ENCODE data around the gene DNER.
"Not testable (repeated sequence)": the region's sequence is repeated elsewhere in the genome, so short reads cannot be mapped to it uniquely, and the experiment has no call there.

The DNER gene

GRCh38 chr2:229342376-229342775 lies 372.0 kb downstream of the DNER start:
- H3K27ac ChIP-seq (ENCODE audit: poor library complexity, severe bottlenecking), result no peak overlapping the region
- no peak overlapping the region for H3K4me3 ChIP-seq (ENCODE audit: severe bottlenecking)
- H3K36me3 ChIP-seq (ENCODE audit: low read depth), result no peaks in the 10 kb centered on the region
- DNase-seq (ENCODE audit: low spot score) (no peak), ATAC-seq (ENCODE audit: low read depth) (no peak)
- no peaks in the 10 kb centered on the region for H3K9me3 ChIP-seq (ENCODE audit: severe bottlenecking)
- no peaks in the 10 kb centered on the region for H3K27me3 ChIP-seq (ENCODE audit: insufficient read depth, poor library complexity, severe bottlenecking)
- H3K4me1 ChIP-seq (ENCODE audit: insufficient read depth, poor library complexity, severe bottlenecking), result peaks cover 22% of the 10 kb centered on the region
- peak; percentile 54 for TF ChIP-seq CTCF (IDR thresholded peaks at IDR 0.05; ENCODE audit: poor library complexity, severe bottlenecking)

- no peaks in the 10 kb centered on the region for H3K27me3 ChIP-seq (ENCODE audit: insufficient read depth, poor library complexity, severe bottlenecking)
- no peak for TF ChIP-seq CTCF (IDR thresholded peaks at IDR 0.05; ENCODE audit: poor library complexity, severe bottlenecking)
- H3K27ac ChIP-seq (ENCODE audit: poor library complexity, severe bottlenecking), result no peak overlapping the region
- no peaks in the 10 kb centered on the region for H3K36me3 ChIP-seq (ENCODE audit: low read depth)
- no peak for ATAC-seq (ENCODE audit: low read depth)
- H3K4me1 ChIP-seq (ENCODE audit: insufficient read depth, poor library complexity, severe bottlenecking), result peaks cover 22% of the 10 kb centered on the region
- H3K9me3 ChIP-seq (ENCODE audit: severe bottlenecking), result no peaks in the 10 kb centered on the region
- no peak for DNase-seq (ENCODE audit: low spot score)
- H3K4me3 ChIP-seq (ENCODE audit: severe bottlenecking), result no peak overlapping the region
Measured at GRCh38 chr2:229340086-229340760, 374.1 kb downstream of the DNER start.

- no peak for DNase-seq (ENCODE audit: low spot score)
- Histone ChIP-seq H3K27me3 (ENCODE audit: insufficient read depth, poor library complexity, severe bottlenecking) (no peaks in the 10 kb centered on the region), H3K9me3 (ENCODE audit: severe bottlenecking) (no peaks in the 10 kb centered on the region), H3K36me3 (ENCODE audit: low read depth) (no peaks in the 10 kb centered on the region), H3K4me3 (ENCODE audit: severe bottlenecking) (no peak overlapping the region), H3K27ac (ENCODE audit: poor library complexity, severe bottlenecking) (no peak overlapping the region), H3K4me1 (ENCODE audit: insufficient read depth, poor library complexity, severe bottlenecking) (peaks cover 22% of the 10 kb centered on the region)
- no peak for TF ChIP-seq CTCF (IDR thresholded peaks at IDR 0.05; ENCODE audit: poor library complexity, severe bottlenecking)
- ATAC-seq (ENCODE audit: low read depth), result no peak
Measured at GRCh38 chr2:229339618-229340017, 374.7 kb downstream of the DNER start.

- not testable (repeated sequence) for DNase-seq (ENCODE audit: low spot score); H3K9me3 ChIP-seq (ENCODE audit: severe bottlenecking); H3K27me3 ChIP-seq (ENCODE audit: insufficient read depth, poor library complexity, severe bottlenecking); H3K27ac ChIP-seq (ENCODE audit: poor library complexity, severe bottlenecking); ATAC-seq (ENCODE audit: low read depth); H3K4me3 ChIP-seq (ENCODE audit: severe bottlenecking); H3K36me3 ChIP-seq (ENCODE audit: low read depth)
- peaks cover 17% of the 10 kb centered on the region for H3K4me1 ChIP-seq (ENCODE audit: insufficient read depth, poor library complexity, severe bottlenecking)
Measured at GRCh38 chr2:229339171-229339570, 375.2 kb downstream of the DNER start.

GRCh38 chr2:229335877-229336346 lies 378.4 kb downstream of the DNER start:
- Histone ChIP-seq H3K36me3 (ENCODE audit: low read depth) (no peaks in the 10 kb centered on the region), H3K9me3 (ENCODE audit: severe bottlenecking) (no peaks in the 10 kb centered on the region), H3K4me1 (ENCODE audit: insufficient read depth, poor library complexity, severe bottlenecking) (no peaks in the 10 kb centered on the region), H3K4me3 (ENCODE audit: severe bottlenecking) (no peak overlapping the region), H3K27ac (ENCODE audit: poor library complexity, severe bottlenecking) (no peak overlapping the region), H3K27me3 (ENCODE audit: insufficient read depth, poor library complexity, severe bottlenecking) (no peaks in the 10 kb centered on the region)
- TF ChIP-seq CTCF (IDR thresholded peaks at IDR 0.05; ENCODE audit: poor library complexity, severe bottlenecking), result no peak
- ATAC-seq (ENCODE audit: low read depth) (no peak), DNase-seq (ENCODE audit: low spot score) (no peak)

Data from RWPE2 (cell line).